GM19193 (cell line): Measurements from ENCODE around the gene ELMO1.

Source experiments
- POLR2A ChIP-seq: IDR thresholded peaks from 4 replicates; pipeline ENCODE4 v1.6.1; 2011; ENCODE audit not compliant: insufficient read depth, insufficient read length; ENCODE audit errors: extremely low read depth

ELMO1 gene

GRCh38 chr7:37083311-37084096, 365.2 kb downstream of the ELMO1 start:
- no peak for TF ChIP-seq POLR2A

DNA sequence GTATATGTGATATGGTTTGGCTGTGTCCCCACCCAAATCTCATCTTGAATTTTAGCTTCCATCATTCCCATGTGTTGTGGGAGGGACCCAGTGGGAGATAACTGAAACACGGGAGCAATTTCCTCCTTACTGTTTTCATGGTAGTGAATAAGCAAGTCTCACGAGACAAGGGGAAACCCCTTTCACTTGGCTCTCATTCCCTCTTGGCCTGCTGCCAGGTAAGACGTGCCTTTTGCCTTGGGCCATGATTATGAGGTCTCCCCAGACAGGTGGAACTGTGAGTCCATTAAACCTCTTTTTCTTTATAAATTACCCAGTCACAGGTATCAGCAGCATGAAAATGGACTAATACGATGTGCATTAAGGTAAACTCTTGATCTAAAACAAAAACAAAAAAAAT, 367.2 kb downstream of the ELMO1 start:
- TF ChIP-seq POLR2A = no peak

DNA sequence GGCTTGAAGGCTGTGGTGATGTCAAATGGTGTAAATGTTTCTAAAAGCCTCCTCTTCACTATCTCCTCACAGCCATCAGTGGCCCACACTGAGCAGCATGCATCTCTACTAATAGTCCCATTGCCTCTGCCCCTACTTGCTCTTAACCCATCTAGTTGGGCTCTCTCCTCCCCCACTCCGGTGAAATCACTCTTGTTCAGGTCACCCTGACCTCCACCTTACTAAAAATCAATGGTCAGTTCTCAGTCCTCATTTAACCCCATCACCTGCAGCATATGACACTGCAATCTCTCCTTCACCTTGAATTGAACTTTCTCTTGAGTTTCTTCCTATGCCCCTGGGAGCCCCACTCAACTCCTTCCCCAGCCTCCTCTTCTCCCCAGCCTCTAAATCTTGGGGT, 369.2 kb downstream of the ELMO1 start:
- TF ChIP-seq POLR2A = no peak

DNA sequence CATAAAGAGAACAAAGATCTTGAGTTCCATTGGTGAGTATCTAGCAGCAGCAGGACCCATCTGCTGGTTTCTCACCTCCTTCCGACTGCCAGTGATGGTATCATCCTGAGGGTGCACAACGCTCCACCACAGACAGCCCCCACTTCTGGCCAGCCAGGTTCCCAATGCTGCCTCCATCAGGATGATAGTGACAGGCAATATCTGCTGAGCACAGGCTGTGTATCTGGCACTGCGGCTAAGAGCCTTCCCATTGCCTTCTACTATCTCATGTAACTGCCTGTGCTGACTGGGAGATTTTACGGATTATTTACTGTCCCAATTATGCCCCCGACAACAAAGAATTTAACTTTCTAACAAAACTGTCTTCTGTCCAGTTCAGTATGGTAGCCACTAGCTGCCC, 372.0 kb downstream of the ELMO1 start:
- no peak for TF ChIP-seq POLR2A

- no peak for TF ChIP-seq POLR2A
These were observed 374.3 kb downstream of the ELMO1 start for GRCh38 chr7:37074370-37074769.

DNA sequence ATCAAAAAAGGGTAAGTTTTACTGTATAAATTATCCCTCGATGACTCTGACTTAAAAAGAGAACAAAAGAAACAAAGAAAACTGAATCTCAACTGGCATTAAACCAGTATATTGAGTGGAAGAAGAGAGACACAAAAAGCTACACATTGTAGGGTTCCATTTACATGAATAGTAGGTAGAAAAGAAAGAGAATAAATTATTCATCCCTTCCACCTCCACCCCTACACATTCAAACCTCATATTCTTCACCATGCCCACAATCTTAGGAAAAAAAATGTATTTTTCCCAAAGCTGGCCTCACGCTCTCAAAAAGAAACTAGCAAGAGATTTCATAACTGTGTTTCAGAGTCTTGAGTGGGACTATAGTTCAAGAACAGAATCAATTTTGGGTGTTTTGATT, 377.5 kb downstream of the ELMO1 start:
- TF ChIP-seq POLR2A = no peak

GRCh38 chr7:37070471-37070870, 378.2 kb downstream of the ELMO1 start:
- TF ChIP-seq POLR2A = no peak

DNA sequence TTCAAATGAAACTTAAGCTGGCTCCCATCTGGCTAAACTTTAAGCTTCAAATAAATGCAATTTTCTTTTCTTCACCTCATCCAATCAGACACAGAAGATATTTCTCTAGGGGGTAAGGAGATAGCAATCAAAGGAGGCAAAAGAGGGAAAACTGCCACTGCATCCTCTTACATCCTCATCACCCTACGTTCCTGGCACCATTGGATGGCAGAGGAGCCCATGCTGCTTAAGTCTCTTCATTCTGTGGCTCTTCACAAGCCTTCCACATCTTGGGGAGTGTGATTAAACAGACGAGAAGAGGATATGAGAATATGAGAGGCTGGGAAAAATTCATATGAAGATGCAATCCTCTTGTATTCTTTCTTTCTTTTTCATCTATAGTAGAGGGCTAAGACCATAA, 378.6 kb downstream of the ELMO1 start:
- no peak for TF ChIP-seq POLR2A

DNA sequence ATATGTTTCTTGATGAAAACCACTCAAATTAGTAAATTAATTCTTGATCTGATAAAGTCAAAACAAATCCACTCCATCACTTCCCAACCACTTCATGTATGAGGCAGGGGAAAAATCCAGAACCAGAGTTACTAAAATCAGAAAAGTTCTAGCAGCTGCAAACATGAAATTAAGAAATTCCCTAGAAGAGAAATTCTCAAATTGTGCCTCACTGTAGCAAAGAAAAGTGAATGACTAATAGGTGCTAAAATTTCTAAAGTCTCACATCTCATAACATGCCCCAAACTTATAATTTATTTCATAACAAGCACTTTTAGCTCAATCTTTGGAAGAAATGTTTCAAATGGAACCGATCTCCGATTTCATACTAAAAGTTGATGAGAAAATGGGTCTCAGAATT, 379.3 kb downstream of the ELMO1 start:
- TF ChIP-seq POLR2A = no peak

- no peak for TF ChIP-seq POLR2A
These were observed 379.8 kb downstream of the ELMO1 start for GRCh38 chr7:37068902-37069301.

GRCh38 chr7:37068038-37068437, 380.6 kb downstream of the ELMO1 start:
- TF ChIP-seq POLR2A = no peak

- no peak for TF ChIP-seq POLR2A
These were observed 382.8 kb downstream of the ELMO1 start for GRCh38 chr7:37065779-37066271.

DNA sequence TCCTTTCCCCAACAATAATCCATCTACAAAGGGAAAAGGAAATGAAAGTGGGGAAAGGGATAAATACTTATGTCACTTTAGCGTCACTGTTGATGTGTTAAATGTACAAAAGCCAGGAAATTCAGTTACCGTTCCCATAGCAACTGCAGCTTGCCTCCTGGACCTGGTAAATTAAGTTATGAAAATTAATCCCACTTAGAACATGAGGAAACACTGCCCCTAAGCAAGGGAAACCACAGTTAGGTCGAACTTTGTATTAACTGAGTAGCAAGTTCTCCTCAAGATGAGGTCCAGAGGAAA, 386.2 kb downstream of the ELMO1 start:
- TF ChIP-seq POLR2A = no peak

- no peak for TF ChIP-seq POLR2A
These were observed 386.7 kb downstream of the ELMO1 start for GRCh38 chr7:37061849-37062559.

GRCh38 chr7:37056234-37056912, 392.3 kb downstream of the ELMO1 start:
- no peak for TF ChIP-seq POLR2A
